H1 (cell line): ENCODE results near the gene DSTN. TPM values are rescaled to one million over a fixed set of nuclear protein-coding genes. Genes with fewer than 3 reads are reported as not detected.

ENCODE experiments used
- CTCF ChIA-PET: fragments of 300-600 bp; sonication (Branson Sonifier 250); formaldehyde crosslinking; loops from one replicate; lab custom pipeline; 2021; ENCODE audit not compliant: partially characterized antibody; lab: Charles Lee
- POLR2A ChIA-PET: fragments of 300-600 bp; sonication (Branson Sonifier 250); formaldehyde crosslinking; loops from one replicate; lab custom pipeline; 2021; ENCODE audit warnings: inconsistent platforms; ENCODE audit not compliant: partially characterized antibody; lab: Charles Lee
- DNase-seq, 2 experiments: peaks; one replicate each; pipeline versions ENCODE4 v3.0.0 to v3.0.0-alpha.2; 2010 to 2022; ENCODE audit warnings: low spot score in 2 of 2, low read depth in 1 of 2, mixed read lengths in 1 of 2
- FAIRE-seq: peaks from 2 replicates; lab custom pipeline; 2011; peaks lifted over from hg19 to GRCh38; lab: Jason Lieb, UNC
- H2AFZ ChIP-seq: 2 replicates; pipeline ENCODE4 v1.8.1; 2012; ENCODE audit warnings: low read length, inconsistent platforms
- H2AK5ac ChIP-seq: 2 replicates; pipeline ENCODE4 v1.6.1; 2013; ENCODE audit warnings: low read depth, low read length
- H2BK120ac ChIP-seq: replicated peaks from 2 replicates; pipeline ENCODE3; 2013; ENCODE audit warnings: low read depth, low read length, inconsistent platforms
- H2BK12ac ChIP-seq: 2 replicates; pipeline ENCODE4 v1.6.1; 2013; ENCODE audit warnings: low read depth, low read length
- H2BK15ac ChIP-seq: 2 replicates; pipeline ENCODE4 v1.6.1; 2013; ENCODE audit warnings: low read length
- H2BK20ac ChIP-seq: 2 replicates; pipeline ENCODE4 v1.6.1; 2013; ENCODE audit warnings: low read length
- H2BK5ac ChIP-seq: 2 replicates; pipeline ENCODE4 v1.6.1; 2013; ENCODE audit warnings: low read depth, low read length
- H3K14ac ChIP-seq: 2 replicates; pipeline ENCODE4 v1.6.1; 2013; ENCODE audit warnings: inconsistent platforms; ENCODE audit not compliant: insufficient read length
- H3K18ac ChIP-seq: 2 replicates; pipeline ENCODE4 v1.6.1; 2013; ENCODE audit warnings: low read length; ENCODE audit errors: extremely low read depth
- H3K23ac ChIP-seq: 2 replicates; pipeline ENCODE4 v1.6.1; 2013; ENCODE audit warnings: inconsistent platforms; ENCODE audit not compliant: insufficient read length
- H3K23me2 ChIP-seq: 2 replicates; pipeline ENCODE4 v1.6.1; 2013; ENCODE audit warnings: low read depth, low read length
- H3K27ac ChIP-seq: 2 replicates; pipeline ENCODE4 v1.6.1; 2011; ENCODE audit warnings: low read depth, low read length, inconsistent platforms
- H3K27me3 ChIP-seq, 4 experiments: replicated peaks in 1 of 4; 1 replicate in 1 of 4; 2 replicates in 3 of 4; pipeline versions ENCODE4 v1.6.1 to v1.8.1; 2011 to 2013; ENCODE audit warnings: low read length in 3 of 4, mild to moderate bottlenecking in 3 of 4, inconsistent platforms in 2 of 4, mixed read lengths in 2 of 4, moderate library complexity in 1 of 4; ENCODE audit not compliant: control insufficient read depth in 3 of 4, insufficient read depth in 3 of 4; ENCODE audit errors: extremely low read depth in 1 of 4
- H3K36me3 ChIP-seq, 4 experiments: 2 replicates each; pipeline versions ENCODE4 v1.6.1 to v1.8.1; 2011 to 2013; ENCODE audit warnings: mild to moderate bottlenecking in 4 of 4, low read length in 3 of 4, moderate library complexity in 2 of 4, control low read depth in 1 of 4, inconsistent platforms in 1 of 4; ENCODE audit not compliant: insufficient read depth in 4 of 4, control insufficient read depth in 2 of 4
- H3K4ac ChIP-seq: replicated peaks from 2 replicates; pipeline ENCODE3; 2013; ENCODE audit warnings: low read length, low read depth, mixed read lengths, inconsistent platforms; ENCODE audit not compliant: insufficient read length
- H3K4me1 ChIP-seq, 4 experiments: replicated peaks in 1 of 4; 1 replicate in 1 of 4; 2 replicates in 3 of 4; pipeline versions ENCODE4 v1.6.1 to v1.8.1; 2011 to 2013; ENCODE audit warnings: low read length in 3 of 4, inconsistent platforms in 2 of 4, mixed read lengths in 1 of 4; ENCODE audit not compliant: insufficient read depth in 4 of 4, control insufficient read depth in 3 of 4
- H3K4me2 ChIP-seq, 2 experiments: 2 replicates each; pipeline versions ENCODE4 v1.6.1 to v1.8.1; 2011 to 2013; ENCODE audit warnings: low read depth in 2 of 2, low read length in 2 of 2, control low read depth in 1 of 2, inconsistent platforms in 1 of 2, mild to moderate bottlenecking in 1 of 2; ENCODE audit not compliant: insufficient read depth in 1 of 2
- H3K4me3 ChIP-seq, 4 experiments: fragments of 200-600, 300-600 bp in 1 of 4; sonication (generic), shearing (Covaris generic), sonication (Bioruptor Twin) in 1 of 4; 2 replicates each; pipeline versions ENCODE4 v1.5.1 to v1.8.1; 2011 to 2016; ENCODE audit warnings: low read length in 4 of 4, low read depth in 3 of 4, control low read depth in 2 of 4, inconsistent platforms in 2 of 4, mild to moderate bottlenecking in 2 of 4, mixed read lengths in 1 of 4, moderate library complexity in 1 of 4; ENCODE audit not compliant: insufficient read depth in 2 of 4; ENCODE audit errors: extremely low read depth in 1 of 4
- H3K56ac ChIP-seq: replicated peaks from 2 replicates; pipeline ENCODE3; 2013; ENCODE audit warnings: low read depth, mild to moderate bottlenecking, mixed read lengths, low read length, inconsistent platforms; ENCODE audit not compliant: insufficient read length
- H3K79me1 ChIP-seq: 2 replicates; pipeline ENCODE4 v1.6.1; 2013; ENCODE audit warnings: low read depth, low read length, control low read depth
- H3K79me2 ChIP-seq, 2 experiments: 2 replicates each; pipeline versions ENCODE4 v1.6.1 to v1.8.1; 2012 to 2013; ENCODE audit warnings: low read length in 2 of 2, mild to moderate bottlenecking in 2 of 2, inconsistent platforms in 1 of 2; ENCODE audit not compliant: insufficient read depth in 2 of 2, control insufficient read depth in 1 of 2
- H3K9ac ChIP-seq, 4 experiments: replicated peaks in 1 of 4; 1 replicate in 1 of 4; 2 replicates in 3 of 4; pipeline versions ENCODE4 v1.6.1 to v1.8.1; 2011 to 2013; ENCODE audit warnings: low read depth in 3 of 4, low read length in 3 of 4, control low read depth in 2 of 4, mild to moderate bottlenecking in 2 of 4, moderate library complexity in 2 of 4, inconsistent platforms in 1 of 4; ENCODE audit errors: extremely low read depth in 1 of 4
- H3K9me3 ChIP-seq, 2 experiments: 2 replicates each; pipeline versions ENCODE4 v1.6.1 to v1.8.1; 2012 to 2013; ENCODE audit warnings: mild to moderate bottlenecking in 2 of 2, moderate library complexity in 2 of 2, control low read depth in 1 of 2, inconsistent platforms in 1 of 2, low read depth in 1 of 2, low read length in 1 of 2, mixed read lengths in 1 of 2; ENCODE audit not compliant: insufficient read depth in 2 of 2
- H4K20me1 ChIP-seq, 2 experiments: replicated peaks in 1 of 2; 2 replicates each; pipeline versions ENCODE3 to v1.8.1; 2011 to 2013; ENCODE audit warnings: inconsistent platforms in 2 of 2, low read length in 2 of 2, mild to moderate bottlenecking in 1 of 2; ENCODE audit not compliant: insufficient read depth in 2 of 2, control insufficient read depth in 1 of 2
- H4K5ac ChIP-seq: 2 replicates; pipeline ENCODE4 v1.6.1; 2013; ENCODE audit warnings: low read length, low read depth, mixed read lengths, inconsistent platforms; ENCODE audit not compliant: insufficient read length
- H4K8ac ChIP-seq: 2 replicates; pipeline ENCODE4 v1.8.0; 2013; ENCODE audit warnings: mild to moderate bottlenecking, moderate library complexity, low read length, inconsistent platforms; ENCODE audit not compliant: insufficient read depth; ENCODE audit errors: extremely low read depth
- H4K91ac ChIP-seq: replicated peaks from 2 replicates; pipeline ENCODE3; 2013; ENCODE audit warnings: low read length, mixed read lengths, inconsistent platforms; ENCODE audit not compliant: insufficient read length
- BRCA1 ChIP-seq: IDR thresholded peaks from 2 replicates; pipeline ENCODE4 v1.6.1; 2012; ENCODE audit warnings: low read depth, low read length, improper control_type of control experiment
- WGBS, 2 experiments: shearing (Covaris generic) in 1 of 2; methylation state at CpG; one replicate each; pipeline versions ENCODE4 v1.1.6 to v1.1.7; 2013 to 2015; ENCODE audit warnings: low lambda C conversion rate in 2 of 2, mixed read lengths in 2 of 2, inconsistent platforms in 1 of 2, low coverage in 1 of 2, missing lambda C conversion rate in 1 of 2; ENCODE audit not compliant: insufficient replicate concordance in 2 of 2, insufficient coverage in 1 of 2, insufficient read length in 1 of 2; ENCODE audit errors: extremely low coverage in 1 of 2, missing lambda C conversion rate in 1 of 2; 5-methylcytosine and 5-hydroxymethylcytosine counted together
- polyA plus RNA-seq, 7 experiments: library from polyadenylated mRNA; depleted of rRNA in 3 of 7; stranded (reverse) in 5 of 7; unstranded in 2 of 7; fragments of >200 nt in 5 of 7; fragments of 200-250 nt in 2 of 7; gene quantifications; 1 replicate in 5 of 7; 2 replicates in 1 of 7; 4 replicates in 1 of 7; pipeline versions ENCODE4 v1.2.1 to v1.2.3, GENCODE V29; 2011 to 2013; ENCODE audit warnings: missing spikeins in 2 of 7, mixed read lengths in 2 of 7
- total RNA-seq: library from RNA; stranded (reverse); fragmentation: NEBNext Ultra II Directional; extraction: Animal tissue kit (Norgen Biotek cat#: 25700); gene quantifications from 2 replicates; pipeline ENCODE4 v1.2.1, GENCODE V29; 2021

The DSTN gene
- total and polyA plus RNA-seq, 2 of the 8 experiments (the other 6 are each of a cell fraction or from before 2014, with no cell fraction given) = 43.3 to 208 TPM

GRCh38 chr20:17641520-17641964, 71.7 kb downstream of the DSTN start:
- Histone ChIP-seq H4K8ac (no peak overlapping the region), H3K36me3 (peaks cover 0 to 9% (median 2%) of the 10 kb centered on the region in 4 experiments; a peak in 3 of 8 replicates), H3K27ac (no peak overlapping the region), H2AK5ac (no peak overlapping the region), H4K20me1 (peaks cover 11 to 18% of the 10 kb centered on the region in 2 experiments), H3K4me2 (no peak overlapping the region), H2BK12ac (no peak overlapping the region), H3K4me1 (peaks cover 0 to 7% (median 3%) of the 10 kb centered on the region in 4 experiments; a peak in 3 of 7 replicates), H4K5ac (no peak overlapping the region), H2AFZ (no peak overlapping the region), H3K18ac (no peak overlapping the region), H2BK120ac (no peak overlapping the region), H3K9ac (no peak overlapping the region), H3K9me3 (no peaks in the 10 kb centered on the region), H3K14ac (no peak overlapping the region), H3K4ac (no peak overlapping the region), H2BK15ac (no peak overlapping the region), H3K79me2 (peaks cover 0 to 47% of the 10 kb centered on the region in 2 experiments; a peak in 2 of 4 replicates), H2BK20ac (no peak overlapping the region), H3K4me3 (no peak overlapping the region), H3K79me1 (peaks cover 18% of the 10 kb centered on the region), H3K56ac (no peak overlapping the region), H3K23ac (no peak overlapping the region), H3K23me2 (no peaks in the 10 kb centered on the region), H2BK5ac (no peak overlapping the region), H4K91ac (no peak overlapping the region), H3K27me3 (no peaks in the 10 kb centered on the region)
- FAIRE-seq (no peak), DNase-seq (no peak)
- 98% methylated on average over 18 of the region's 18 CpGs; no CpG with 5 or more reads in 1 of the 2 experiments for WGBS, 2 experiments
- ChIA-PET POLR2A (interaction anchor here (0.6 to 1.1 kb wide), 4 partner anchors 12 to 254 kb away, joined by 3 read pairs; no protein-coding TSS in a partner anchor), CTCF (interaction anchor here (1.0 to 5.9 kb wide), 5 partner anchors 10 to 256 kb away, joined by 3 to 45 read pairs (median 5); no protein-coding TSS in a partner anchor)
- TF ChIP-seq BRCA1 = no peak
